Inflammatory macrophage treated with lipopolysaccharide for 1 hour (primary cell): Measurements from ENCODE around the gene ITPKB.
"Not testable (repeated sequence)": the region's sequence is repeated elsewhere in the genome, so short reads cannot be mapped to it uniquely, and the experiment has no call there.

Experiments
- DNase-seq, 2 donors: peaks; one replicate each; pipeline ENCODE4 v3.0.0-alpha.2; 2020 to 2022

The ITPKB gene

DNA sequence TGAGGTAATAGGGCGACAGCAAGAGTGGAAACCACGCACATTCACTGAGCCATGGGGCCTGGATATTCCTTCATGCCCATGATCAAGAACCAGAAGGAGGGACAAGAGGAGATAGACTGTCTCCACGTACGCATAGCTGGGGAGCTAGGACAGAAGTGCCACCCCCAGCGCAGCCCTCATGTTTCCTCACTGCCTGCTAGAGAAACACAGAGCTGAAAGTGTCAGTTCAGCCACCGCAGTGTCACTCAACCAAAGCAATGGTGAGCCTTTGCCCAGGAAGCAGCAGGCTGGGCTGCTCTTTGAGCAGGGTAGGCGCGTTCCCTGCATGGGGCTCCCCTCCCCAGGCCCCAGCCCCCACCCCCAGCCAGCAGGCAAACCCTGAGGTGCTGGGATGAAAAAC lies 122.0 kb downstream of the ITPKB start:
- no peak for DNase-seq

DNA sequence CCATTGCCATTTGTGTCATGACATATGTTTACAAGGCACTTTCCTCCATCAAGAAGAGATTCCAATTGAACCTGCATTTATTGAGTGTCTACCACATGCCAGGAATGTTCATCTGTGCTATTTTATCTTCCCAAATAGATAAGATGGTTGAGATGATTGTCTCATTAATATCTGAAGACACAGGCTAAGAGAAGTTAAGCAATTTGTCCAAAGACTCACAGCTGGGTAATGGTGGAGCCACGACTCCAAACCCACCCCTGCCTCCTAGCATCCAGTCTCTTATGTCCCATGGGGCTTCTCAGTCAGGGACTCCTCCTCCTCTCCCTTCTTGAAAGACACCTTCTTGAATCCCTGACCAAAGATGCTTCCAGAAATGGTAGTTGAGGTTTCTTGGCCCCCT lies 122.4 kb downstream of the ITPKB start:
- DNase-seq, result no peak

DNA sequence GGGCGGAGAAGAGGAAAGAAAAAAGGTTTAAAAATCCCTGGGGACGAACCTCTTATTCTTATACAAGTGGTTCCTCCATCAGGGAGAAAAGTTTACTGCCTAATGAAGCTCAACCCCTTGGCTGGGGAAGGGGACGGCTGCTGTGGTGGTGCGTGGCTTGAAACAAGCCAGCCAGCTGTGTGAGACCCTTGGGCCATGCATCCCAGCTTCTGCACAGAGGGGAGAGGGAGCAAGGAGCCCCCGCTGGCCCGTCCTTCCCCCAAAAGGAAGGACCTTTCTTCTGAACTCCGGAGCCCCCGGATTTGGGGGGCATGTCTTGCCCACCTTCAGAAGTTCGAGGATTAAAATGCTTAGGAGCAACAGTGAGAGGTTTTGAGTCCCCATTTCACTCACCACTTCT lies 123.2 kb downstream of the ITPKB start:
- DNase-seq, result no peak

DNA sequence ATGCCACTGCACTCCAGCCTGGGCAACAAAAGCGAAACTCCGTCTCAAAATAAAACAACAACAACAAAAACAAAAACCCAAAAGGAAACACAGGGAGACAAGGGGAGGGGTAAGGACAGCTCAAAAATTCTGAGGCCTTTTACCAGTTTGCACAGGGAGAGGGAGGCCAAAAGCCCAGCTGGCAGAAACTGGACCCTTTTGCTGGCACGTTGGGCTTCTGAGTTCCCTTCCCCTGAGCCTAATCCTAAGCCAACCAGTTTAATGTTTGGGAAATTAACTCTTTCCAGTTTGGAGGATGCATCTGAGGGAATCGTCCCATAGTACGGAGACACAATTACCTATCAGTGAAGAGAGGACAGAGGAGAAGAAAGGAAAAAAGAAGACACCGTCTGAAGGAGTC lies 127.1 kb downstream of the ITPKB start:
- DNase-seq, result not testable (repeated sequence)

DNA sequence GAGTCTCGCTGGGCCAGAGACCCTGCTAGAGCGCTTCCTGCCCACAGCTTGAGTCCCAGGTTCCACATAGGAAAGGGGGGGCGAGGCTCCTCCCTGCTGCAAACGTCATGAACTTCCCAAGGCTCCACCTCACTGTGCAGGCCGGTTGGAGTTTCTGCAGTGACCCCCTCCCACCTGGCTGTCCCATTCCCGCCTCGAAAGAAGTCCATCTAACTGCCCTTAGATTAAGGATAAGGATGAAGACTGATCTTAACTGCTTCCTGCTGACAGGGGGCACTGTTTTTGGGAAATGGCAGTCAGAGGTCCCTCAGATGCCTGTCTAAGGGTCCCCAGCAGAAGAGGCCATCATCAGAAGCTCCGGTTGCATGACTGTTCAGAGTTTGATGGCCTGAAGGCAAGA lies 127.8 kb downstream of the ITPKB start:
- DNase-seq, result no peak

DNA sequence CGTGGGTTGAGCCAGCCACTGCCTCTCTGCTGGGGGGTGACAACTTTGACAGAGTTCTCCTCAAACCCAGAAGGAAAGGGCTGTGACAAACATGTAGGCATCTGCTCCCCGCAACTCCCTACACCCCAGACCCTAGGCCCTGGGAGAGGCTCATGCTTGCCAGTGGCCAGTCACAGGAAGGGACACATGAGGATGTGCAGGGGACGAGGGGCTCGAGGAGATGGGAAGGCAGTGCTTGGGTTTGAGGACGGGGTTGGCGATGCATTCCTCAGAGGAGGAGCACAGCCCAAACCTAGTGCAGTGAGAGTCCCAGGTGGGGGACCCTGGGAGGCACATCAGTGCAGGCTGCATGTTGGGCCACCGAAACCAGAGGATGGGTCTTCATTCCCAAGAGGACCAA lies 128.4 kb downstream of the ITPKB start:
- DNase-seq, result no peak

DNA sequence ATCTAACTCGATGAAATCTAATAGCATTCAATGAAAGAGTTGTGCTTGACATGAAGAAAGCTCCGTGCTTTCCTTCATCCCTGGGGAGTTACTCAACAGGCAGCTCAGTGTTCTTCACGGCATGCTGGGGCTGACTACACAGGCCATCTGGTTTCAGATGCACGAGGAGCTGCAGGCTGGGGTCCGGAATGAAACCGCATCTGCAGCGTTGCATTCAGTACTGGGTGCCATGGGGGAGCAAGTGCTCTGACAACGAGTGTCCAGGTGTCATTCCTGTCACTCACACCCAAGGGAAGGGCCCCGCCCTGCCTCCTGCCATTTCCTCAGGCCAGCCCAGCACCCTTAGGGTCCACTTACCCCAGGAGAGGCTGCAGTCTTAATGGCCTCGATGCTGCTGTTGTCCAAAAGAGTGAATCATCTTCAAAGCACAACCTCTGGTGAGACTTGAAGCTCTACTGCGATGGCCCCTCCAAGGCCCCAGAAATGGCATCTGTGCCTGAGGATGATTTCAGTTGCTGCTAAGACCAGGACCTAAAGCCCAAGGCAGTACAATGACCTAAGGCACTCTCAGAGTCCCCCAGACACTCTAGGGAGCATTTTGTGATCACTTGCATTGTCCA lies 129.1 kb downstream of the ITPKB start:
- no peak for DNase-seq

DNA sequence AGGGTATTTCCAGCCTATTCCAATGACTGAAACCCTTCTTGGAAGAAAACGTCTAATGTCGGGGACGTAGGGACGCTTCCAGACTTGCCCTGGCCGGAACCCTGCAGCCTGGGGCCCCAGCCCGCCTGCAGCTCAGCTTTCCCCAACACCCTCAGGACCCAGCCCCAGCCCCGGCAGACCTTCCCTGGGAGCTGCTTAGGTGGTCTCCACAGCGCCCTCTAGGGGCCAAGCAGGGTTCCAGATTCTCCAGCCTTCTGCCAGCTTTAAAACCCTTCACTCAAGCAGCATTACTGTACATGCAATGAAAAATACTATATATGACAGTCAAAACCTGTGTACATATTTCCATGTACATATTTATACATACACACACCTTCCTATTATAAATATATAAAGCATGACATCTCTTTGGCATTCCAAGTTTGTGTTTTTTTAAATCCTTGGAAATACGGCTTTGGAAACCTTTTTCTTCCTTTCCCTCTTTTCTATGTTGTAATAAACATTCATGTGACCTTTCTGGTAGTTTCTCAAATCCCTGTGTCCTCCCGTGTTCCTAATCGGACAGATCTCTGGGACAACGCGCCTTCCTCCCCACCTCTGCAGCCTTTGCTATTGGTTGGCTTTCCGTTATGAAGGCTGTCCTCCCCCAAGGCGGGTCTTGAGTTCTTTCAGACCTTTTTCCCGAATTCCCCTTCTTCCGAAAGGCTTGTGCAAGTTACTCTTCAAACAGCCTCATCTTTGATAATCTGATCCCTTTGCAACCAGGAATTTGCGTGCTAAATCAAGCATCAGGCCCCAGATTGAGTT lies 130.2 kb downstream of the ITPKB start:
- peak; percentile 47 to 66 for DNase-seq

DNA sequence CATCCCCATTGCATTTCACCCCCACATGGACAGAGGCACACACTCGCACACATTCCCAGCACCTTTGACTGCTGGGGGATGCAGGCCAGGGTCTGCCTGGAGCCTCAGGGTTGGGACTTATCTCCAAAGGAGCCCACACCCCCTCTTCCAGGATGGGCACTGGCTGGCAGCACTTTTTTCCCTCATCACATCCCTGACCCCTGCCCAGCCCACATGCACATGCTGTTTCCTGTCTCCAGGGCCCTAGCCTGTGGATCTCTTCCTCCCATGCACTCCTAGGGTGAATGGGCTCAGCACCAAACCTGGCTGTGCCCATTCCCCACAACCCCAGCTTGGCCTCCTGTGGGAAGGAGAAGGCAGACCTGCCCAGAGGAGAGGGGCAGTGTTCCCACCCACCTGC lies 131.3 kb downstream of the ITPKB start:
- DNase-seq, result no peak

DNA sequence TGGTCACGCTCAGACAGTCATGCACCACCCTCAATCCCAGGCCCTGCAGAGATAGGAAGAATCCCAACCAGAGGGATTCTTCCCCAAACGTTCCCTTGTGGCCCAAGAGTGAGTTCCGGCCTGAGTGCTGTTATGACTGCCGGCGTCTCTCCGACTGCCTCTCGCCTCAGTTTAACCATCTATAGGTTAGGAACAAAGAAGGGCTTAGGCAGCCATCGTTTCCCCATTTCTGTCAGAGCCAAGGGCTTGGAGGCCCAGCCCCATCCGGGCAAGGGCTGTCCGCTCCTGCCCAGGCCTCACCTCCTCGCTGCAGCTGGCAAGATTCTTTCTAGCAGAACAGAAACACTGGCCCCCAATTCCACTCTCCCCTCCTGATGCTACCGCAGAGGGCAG lies 131.8 kb downstream of the ITPKB start:
- DNase-seq, result no peak

DNA sequence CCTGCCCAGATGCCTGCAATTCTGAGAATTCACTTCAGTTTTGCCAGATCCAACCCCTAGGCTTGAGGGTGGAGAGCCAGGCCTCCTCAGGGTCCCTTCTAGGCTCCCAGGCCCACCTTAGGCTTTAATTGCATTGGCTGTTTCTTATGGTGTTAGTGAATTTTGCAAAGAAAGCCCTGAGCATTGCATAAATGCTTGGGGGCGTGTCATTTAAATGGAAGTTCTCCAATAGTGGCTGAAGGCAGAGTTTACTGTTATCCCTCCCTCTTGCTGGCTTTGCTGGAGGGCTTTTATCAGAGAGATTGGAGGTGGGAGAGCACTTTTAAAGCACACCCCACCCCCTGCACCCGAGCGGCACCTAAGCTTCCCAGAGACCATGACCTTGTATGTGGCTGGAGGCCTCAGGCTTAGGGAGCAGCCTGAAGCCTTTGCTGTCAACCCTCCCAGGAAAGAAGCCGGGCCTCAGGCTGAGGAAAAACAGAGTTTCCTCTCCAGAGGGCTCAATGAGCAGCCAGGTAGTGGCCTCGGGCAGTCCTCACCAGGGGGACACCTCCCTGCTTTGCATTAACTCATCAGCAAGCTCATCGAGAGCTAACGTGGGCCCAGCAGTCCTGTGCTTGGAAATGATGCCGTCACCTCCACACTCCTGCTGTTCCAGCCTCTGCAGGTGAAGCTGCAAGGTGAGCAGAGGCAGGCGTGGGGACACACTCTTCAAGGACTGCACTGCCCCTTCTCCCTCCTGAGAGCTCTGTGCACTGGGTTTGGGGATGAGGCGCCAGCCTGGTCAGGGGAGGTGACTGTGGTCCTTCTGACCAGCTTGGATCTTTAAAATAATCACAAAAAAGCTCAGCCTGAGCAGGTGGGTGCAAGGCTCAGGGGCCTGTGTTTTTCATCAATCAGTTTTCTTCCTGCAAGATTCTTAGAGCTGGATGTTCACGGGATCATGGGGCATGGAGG lies 132.5 kb downstream of the ITPKB start:
- no peak for DNase-seq

DNA sequence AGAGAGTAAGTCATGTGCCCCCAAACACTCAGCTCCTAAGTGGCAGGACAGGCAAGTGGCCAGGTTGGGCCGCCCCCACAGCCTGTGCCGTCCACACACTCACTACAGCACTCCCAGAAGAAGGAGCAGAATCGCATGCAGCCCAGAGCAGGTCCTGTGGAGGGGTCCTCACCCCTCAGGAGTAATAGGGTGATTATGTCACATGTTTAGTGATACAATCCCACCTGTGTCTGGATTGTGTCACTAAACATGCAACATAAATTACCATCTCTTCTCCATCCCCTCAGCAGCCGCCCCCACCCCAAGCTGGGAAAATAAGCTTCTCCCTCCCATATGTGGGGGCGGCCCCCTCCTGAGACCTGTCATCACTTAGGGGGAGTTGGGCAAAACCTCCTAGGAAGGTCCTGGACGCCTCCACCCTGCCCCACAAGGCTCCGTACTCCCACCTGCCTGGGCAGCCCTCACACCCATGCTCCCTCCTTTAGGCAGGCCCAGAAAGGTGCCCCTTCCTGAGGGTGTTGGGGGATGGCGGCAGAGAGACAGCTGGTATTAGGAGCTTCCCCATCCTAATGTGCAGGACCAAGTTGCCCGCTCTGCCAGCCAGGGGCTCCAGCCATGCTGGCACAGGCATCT lies 133.6 kb downstream of the ITPKB start:
- DNase-seq, result no peak

DNA sequence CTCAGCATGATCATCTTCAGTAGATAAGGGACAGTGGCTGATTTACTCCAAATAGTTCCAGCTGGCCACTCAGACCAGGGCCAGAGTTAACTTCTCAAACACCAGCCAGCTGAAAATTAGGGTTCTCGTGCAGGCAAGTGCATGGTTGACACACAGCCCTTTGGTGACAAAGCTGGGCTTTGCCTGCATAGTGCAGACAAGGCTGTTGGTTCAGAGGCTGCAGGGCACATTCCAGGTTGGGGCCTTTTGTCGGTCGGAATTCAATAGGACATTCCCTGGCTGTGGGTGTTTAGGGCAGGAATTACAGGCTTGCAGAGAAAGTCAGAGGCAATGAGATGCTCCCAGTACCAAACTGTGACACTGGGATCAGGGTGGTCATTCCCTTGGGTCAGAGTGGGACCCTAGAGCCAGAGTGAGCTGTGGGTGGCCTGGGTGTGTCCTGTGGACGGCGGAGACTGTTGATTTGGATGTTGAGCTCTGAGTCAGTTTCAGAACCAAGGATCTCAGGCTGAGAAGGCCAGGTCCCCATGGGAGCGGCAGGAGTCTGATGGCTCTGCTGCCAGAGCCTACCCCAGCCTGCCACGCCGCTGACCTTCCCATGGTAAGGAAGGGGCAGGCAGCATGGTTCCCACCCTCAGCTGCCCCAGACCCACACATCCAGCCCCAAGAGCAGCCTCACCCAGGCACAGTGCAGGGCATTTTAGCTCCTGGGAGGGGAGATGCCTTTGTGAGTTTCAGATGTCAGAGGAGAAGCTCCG lies 134.3 kb downstream of the ITPKB start:
- DNase-seq, result no peak

DNA sequence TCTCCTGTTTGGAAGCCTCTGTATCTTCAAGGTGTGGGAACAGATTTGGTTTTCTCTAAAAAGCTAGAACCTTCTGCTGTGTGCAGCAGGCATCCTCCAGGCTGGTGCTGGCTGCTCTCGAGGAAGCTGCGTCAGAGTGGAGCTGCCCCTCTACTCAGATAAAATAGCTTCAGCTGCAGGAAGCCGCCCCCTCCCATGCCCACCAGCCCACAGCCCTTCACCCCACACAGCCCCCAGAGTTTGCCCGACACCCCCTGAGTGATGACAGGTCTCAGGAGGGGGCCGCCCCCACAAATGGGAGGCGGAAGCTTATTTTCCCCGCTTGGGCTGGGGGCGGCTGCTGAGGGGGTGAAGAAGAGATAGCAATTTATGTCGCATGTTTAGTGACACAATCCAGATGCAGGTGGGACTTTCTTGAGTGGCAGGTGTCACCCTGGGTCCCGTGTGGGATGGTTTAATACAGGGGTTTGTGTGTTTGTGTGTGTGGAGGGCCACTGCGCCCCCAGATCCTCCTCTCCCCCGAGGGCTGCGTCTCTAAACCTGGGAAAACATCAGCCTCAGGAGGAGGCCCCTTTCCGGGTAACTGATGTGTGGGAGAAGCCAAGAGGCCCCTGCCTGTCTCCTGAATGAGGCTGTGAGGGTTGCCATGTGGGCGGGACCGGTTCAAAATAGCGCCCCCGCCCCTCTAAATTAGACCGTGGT lies 135.1 kb downstream of the ITPKB start:
- DNase-seq, result no peak

DNA sequence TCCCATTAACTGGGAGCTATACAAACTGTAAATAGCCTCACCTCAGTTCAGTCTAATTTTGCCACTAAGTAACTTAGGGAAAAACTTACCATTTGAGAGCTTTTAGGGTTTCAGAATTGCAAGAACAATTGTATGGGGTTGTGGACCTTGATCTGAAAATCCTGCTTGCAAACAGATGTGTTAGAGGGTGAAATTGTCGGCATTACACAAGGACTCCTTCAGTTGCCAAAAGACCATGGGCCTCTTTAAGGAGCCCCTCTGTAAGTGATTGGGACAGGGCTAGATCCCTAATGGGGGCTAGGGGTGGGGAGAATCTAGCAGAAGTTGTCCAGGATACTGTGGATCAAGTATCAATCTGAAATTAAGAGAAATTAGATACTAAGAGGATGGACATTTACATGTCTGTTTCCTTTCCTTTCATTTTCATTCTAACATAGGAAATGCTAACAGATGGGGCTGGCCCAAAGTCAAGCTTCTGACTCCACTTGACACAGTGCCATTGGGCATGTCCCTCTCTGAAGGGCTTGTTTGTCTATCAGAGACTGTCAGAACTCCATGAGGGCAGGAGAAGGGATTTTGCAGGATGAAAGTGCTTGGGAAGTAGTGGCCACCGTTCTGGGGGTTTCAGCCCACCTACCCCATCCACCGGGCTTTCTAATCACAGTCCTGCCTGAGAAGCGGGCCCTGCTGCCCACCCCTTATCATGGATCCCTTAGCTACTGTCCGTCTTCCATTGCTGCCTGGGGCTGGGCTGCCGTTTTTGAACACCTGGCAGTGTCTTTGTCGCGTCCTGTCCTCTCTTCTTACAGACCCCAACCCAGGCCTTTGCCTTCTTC lies 135.8 kb downstream of the ITPKB start:
- no peak for DNase-seq

DNA sequence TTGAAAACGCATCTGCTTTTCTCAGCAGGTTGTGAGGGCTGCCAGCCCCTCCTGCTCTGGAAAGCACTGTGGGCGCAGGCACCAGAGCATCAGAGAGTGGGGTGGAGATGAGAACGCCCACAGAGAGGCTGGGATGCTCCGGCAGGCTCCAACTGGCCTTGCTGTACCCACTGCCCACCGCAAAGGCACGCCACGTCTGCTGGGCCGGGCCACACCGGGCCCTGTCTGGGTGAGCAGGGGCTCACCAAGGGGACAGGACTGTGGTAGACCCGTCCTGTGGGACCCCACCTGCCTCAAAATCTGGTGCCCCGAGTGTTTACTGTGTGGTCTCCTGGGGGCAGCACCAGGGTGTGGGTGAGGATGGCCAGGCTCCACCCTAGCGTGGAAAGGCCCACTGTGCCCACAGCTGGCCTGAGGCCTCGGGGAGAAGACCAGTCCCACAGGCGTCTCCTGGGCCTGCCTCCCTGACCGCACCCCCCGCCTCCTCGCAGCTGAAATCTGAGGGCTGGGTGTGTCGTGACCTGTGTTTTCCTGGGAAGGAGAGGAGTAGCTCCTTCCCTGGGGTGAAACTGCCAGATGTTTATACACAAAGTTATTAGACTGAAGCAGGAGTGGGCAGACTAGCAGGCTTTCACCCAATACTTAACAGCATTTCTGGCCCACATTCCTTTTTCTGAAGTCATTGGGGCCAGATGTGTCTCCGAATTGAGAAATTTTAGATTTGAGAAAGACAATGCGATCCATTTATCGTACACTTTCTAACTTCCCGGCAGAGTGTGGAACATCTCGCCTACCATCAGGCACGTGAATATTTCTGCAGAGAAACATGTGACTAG lies 136.7 kb downstream of the ITPKB start:
- no peak for DNase-seq

DNA sequence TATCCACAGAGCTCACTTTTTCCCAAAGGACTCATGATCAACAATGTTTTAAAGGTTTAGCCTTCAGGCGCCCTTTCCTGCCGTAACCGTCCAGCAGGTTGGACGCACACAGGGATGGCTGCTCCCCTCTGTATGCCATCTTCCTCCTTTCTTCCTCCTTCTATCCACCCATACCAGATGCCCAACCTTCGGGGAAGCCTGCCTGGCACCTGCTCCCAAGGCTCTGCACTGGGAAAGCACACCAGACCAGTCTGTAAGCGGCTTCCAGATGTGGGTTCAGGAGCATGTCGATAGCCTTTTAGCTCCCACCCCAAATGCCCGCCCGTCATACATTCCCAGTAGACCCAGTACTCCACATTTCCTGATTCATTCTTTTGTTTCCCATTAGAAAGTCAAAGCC lies 137.6 kb downstream of the ITPKB start:
- DNase-seq, result no peak

DNA sequence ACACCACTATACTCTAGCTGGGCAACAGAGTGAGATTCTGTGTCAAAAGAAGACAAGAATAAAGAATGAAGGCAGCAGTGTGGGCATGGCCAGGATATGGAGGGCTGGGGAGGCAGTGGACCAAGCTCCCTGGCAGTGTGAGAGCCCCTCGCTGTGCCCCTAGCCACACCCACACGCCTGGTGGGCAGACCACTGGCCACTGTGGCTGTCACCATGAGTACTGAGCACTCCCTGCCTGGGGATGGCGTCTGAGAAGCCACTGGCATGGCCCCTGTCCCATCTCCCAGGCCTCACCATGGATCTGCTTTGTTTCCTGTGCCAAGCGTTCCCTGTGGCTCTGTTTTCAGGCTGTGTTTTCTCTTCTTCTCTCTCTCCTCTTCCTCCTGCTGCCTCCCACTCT lies 138.8 kb downstream of the ITPKB start:
- DNase-seq, result no peak

DNA sequence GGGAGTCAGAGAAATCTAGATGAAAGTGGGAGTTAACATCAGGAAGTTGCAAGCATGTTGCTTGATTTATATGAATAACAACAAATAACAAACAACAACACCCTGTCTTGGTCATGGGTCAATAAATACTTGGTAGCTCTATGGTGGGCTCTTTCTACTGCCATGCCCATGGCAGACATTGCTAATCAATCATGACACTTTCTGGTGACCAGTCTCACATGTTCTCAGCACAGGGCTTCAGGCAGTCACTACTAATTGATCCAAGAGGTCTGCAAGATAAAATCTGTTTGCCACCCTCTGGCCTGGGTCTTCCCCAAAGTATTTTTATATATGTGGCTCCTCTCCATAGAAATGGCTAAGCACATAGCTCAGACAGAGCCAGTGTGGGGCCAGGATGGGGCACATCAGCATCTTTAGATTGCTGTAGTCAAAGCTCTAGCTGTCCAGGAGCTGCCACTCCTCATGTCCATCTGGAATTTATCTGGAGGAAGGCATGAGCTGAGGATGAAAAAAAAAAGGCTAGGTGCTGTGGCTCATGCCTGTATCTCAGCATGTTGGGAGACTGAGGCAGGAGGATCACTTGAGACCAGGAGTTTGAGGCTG lies 139.3 kb downstream of the ITPKB start:
- no peak for DNase-seq
